GM23248 (cell line): Measurements from ENCODE around the gene TRIM37.

ENCODE experiments used
- EZH2 ChIP-seq: fragments of 200-600 bp; sonication (generic); IDR thresholded peaks from 2 replicates; pipeline ENCODE4 v1.6.1; 2018; ENCODE audit warnings: antibody characterized with exemption, mild to moderate bottlenecking; ENCODE audit not compliant: insufficient read depth, poor library complexity, severe bottlenecking
- EZH2phosphoT487 ChIP-seq: fragments of 200-600 bp; sonication (generic); IDR thresholded peaks from 2 replicates; pipeline ENCODE4 v1.6.1; 2018; ENCODE audit warnings: antibody characterized with exemption, moderate library complexity, mild to moderate bottlenecking, low read depth; ENCODE audit not compliant: insufficient read depth

- TF ChIP-seq EZH2 (no peak), EZH2phosphoT487 (no peak)
These were observed 75.9 kb downstream of the TRIM37 start for GRCh38 chr17:59030811-59031210.
